ENCODE data around the gene SNTG2. TPM values are rescaled to one million over a fixed set of nuclear protein-coding genes. Genes with fewer than 3 reads are reported as not detected.

SNTG2 gene
- total RNA-seq, 1 donor from 2014 or later = 0.47 TPM

DNA sequence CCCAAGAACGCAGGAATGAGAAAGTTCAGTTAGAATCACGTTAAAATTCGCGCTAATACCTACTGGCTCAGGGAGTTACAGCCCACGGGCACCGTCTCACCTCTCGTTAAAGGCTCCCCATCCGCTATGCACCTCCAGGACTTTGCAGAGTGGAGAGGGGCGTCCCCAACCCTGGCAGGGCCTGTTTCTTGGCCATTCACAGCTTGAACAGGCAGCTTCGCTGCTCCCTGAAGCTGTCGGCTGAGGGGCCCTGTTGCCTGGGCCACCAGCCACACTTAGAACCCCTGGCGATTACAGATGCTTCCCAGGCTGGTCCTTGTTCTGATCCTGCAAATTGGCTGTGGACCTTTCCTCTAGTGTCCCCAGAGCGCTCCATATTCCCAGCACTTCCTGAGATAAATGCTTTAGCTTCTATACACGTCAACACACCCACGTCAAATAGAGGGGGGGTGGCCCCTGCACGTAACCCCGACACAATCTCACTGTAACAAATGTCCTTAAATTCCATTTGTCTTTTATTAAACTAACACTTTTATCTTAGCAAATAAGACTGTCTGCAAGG is 16.8 kb upstream of the SNTG2 start:
- no peaks in the 10 kb centered on the region for H3K4me1 ChIP-seq
- no peaks in the 10 kb centered on the region for H3K36me3 ChIP-seq
- H3K27ac ChIP-seq (replicated peaks) = no peak overlapping the region
- TF ChIP-seq, protein P1, sequence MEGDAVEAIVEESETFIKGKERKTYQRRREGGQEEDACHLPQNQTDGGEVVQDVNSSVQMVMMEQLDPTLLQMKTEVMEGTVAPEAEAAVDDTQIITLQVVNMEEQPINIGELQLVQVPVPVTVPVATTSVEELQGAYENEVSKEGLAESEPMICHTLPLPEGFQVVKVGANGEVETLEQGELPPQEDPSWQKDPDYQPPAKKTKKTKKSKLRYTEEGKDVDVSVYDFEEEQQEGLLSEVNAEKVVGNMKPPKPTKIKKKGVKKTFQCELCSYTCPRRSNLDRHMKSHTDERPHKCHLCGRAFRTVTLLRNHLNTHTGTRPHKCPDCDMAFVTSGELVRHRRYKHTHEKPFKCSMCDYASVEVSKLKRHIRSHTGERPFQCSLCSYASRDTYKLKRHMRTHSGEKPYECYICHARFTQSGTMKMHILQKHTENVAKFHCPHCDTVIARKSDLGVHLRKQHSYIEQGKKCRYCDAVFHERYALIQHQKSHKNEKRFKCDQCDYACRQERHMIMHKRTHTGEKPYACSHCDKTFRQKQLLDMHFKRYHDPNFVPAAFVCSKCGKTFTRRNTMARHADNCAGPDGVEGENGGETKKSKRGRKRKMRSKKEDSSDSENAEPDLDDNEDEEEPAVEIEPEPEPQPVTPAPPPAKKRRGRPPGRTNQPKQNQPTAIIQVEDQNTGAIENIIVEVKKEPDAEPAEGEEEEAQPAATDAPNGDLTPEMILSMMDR (IDR thresholded peaks at IDR 0.05; ENCODE audit: borderline replicate concordance) = no peak
- H3K27me3 ChIP-seq (ENCODE audit: low read depth) = peaks cover 29% of the 10 kb centered on the region
- H3K9me3 ChIP-seq (replicated peaks) = no peaks in the 10 kb centered on the region
- intact Hi-C loops (cut with micrococcal nuclease) = no loop called here
- no peak for DNase-seq
- no peak overlapping the region for H3K4me3 ChIP-seq

DNA sequence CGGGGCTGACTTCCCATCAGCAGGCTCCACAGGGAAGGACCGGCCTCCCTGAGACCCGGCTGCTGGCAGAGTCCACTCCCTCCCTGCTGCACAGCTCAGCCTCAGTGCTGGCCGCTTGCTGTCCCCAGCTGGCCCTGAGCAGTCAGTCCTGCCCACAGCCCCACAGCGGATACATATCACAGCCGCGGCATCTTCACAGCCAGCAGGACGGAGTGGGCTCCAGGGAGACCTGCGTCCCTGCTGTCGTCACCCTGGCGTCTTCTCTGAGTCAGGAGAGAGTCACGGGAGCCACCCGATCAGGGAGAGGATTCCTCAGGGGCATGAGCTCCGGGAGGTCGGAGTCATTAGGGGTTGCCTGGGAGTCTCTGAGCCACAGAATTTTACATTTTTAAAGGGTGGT is 13.1 kb upstream of the SNTG2 start:
- intact Hi-C loops (cut with micrococcal nuclease) = no loop called here
- peaks cover 59% of the 10 kb centered on the region for H3K27me3 ChIP-seq (ENCODE audit: low read depth)
- H3K36me3 ChIP-seq = no peaks in the 10 kb centered on the region
- TF ChIP-seq, protein P1 (IDR thresholded peaks at IDR 0.05; ENCODE audit: borderline replicate concordance) = no peak
- DNase-seq = no peak
- H3K4me1 ChIP-seq = no peaks in the 10 kb centered on the region
- no peaks in the 10 kb centered on the region for H3K9me3 ChIP-seq (replicated peaks)
- H3K4me3 ChIP-seq = no peak overlapping the region
- H3K27ac ChIP-seq (replicated peaks) = no peak overlapping the region

DNA sequence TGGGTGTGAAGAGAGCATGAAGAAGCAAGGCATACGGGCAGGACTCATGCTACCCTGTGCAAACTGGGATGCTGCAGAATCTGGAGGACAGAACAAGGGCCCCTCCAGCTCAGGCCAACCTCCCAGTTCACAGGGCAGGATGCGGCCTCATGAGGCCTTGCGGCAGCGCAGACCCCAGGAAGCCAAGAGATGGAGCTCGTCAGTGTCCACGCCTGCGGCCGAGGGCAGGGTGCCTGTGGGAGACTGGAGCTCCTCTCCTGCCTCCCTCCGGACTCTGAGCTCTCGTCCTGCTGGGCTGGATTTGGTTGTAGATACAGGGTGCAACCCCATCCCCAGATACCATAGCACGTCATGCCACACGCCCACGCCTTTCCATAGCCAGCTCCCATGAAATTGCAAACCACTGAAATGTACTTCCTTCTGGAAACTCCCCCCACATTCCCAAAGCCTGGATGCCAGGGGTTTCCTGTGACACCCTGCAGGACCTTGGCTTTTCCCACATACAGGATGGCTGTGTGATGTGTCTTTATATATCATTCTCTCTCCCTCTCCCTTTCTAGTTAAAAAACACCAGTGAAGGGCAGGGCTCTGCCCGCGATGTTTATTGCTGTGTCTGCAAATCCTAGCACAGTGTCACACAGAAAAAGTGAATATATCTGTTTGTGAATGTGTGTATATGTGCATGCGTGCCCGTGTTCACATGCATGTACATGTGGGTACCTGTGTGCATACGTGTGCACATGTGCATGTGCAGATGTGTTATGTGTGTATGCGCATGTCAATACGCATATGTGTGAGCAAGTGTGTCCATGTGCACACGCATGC is 12.3 kb upstream of the SNTG2 start:
- TF ChIP-seq, protein P1 (IDR thresholded peaks at IDR 0.05; ENCODE audit: borderline replicate concordance) = no peak
- Histone ChIP-seq H3K4me1 (no peaks in the 10 kb centered on the region), H3K9me3 (replicated peaks) (no peaks in the 10 kb centered on the region), H3K36me3 (no peaks in the 10 kb centered on the region), H3K27ac (replicated peaks) (no peak overlapping the region), H3K4me3 (no peak overlapping the region), H3K27me3 (ENCODE audit: low read depth) (peaks cover 59% of the 10 kb centered on the region)
- intact Hi-C loops (cut with micrococcal nuclease) = no loop called here
- DNase-seq = no peak

GRCh38 chr2:939936-940601 is 10.6 kb upstream of the SNTG2 start:
- Histone ChIP-seq H3K4me3 (no peak overlapping the region), H3K4me1 (no peaks in the 10 kb centered on the region), H3K27ac (replicated peaks) (no peak overlapping the region), H3K36me3 (no peaks in the 10 kb centered on the region), H3K27me3 (ENCODE audit: low read depth) (peaks cover 62% of the 10 kb centered on the region), H3K9me3 (replicated peaks) (peaks cover 15% of the 10 kb centered on the region)
- intact Hi-C loops (cut with micrococcal nuclease) = no loop called here
- no peak for DNase-seq
- TF ChIP-seq, protein P1 (IDR thresholded peaks at IDR 0.05; ENCODE audit: borderline replicate concordance) = no peak

GRCh38 chr2:941871-942270 is 8.8 kb upstream of the SNTG2 start:
- Histone ChIP-seq H3K27me3 (ENCODE audit: low read depth) (peaks cover 77% of the 10 kb centered on the region), H3K36me3 (no peaks in the 10 kb centered on the region), H3K27ac (replicated peaks) (no peak overlapping the region), H3K4me3 (no peak overlapping the region), H3K9me3 (replicated peaks) (peaks cover 18% of the 10 kb centered on the region), H3K4me1 (no peaks in the 10 kb centered on the region)
- DNase-seq = no peak
- TF ChIP-seq, protein P1 (IDR thresholded peaks at IDR 0.05; ENCODE audit: borderline replicate concordance) = no peak
- intact Hi-C loops (cut with micrococcal nuclease) = no loop called here

Data from left ventricle myocardium inferior (tissue), 1 donor.